GDM1 (cell line): ENCODE results near the gene PABPN1.
"Not testable (repeated sequence)": the region's sequence is repeated elsewhere in the genome, so short reads cannot be mapped to it uniquely, and the experiment has no call there.

Experiments used
- DNase-seq: peaks from one replicate; lab custom pipeline; 2025; lab: John Stamatoyannopoulos, UW

The PABPN1 gene

DNA sequence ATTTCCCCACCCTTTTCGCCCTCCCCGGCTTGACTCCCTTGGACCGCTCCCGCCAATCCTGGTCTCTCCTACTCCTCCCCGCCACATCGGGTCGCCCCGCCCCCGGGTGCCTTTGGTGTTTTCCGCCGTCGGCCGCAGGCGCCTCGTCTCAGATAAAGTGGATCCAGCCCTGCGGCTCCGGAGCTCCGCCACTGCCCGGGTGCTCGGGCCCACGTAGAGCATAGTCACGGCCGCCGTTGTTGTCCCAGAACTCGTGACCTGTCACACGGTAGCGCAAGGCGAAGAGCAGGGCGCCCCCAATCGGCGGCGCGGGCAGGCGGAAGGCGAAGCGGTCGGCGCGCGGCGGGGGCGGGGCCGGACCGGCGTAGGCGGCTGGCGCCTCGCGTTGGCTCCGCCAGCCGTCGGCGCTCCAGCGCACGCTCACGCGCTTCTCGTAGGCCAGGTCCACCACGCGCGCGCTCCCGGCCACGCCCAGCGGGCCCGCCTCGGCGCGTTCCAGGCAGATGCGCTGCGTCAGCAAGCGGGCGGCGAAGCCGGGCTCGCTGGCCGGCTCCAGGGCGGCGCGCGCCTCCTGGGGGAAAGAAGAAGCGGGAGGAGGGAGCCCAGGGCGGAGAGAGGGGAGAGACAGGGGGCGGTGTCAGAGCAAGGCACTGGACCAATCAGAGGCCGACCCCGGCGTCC lies 19.8 kb upstream of the PABPN1 start:
- DNase-seq = peak; percentile 100

DNA sequence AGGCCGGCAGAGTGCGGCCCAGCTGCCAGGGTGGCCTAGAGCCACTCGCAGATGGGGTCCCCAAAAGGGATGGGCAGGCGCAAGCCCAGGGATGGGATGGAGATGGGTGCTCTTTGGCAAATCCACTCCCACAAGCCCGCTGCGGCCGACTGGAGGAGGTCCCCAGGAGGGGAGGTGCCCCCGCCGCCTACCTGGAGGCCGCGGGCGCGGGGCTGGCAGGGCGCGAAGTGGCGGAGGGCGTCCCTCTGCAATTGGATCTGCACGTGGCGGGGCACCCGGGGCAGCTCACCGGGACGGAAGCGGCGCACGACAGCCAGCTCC lies 19.3 kb upstream of the PABPN1 start:
- no peak for DNase-seq

GRCh38 chr14:23302290-23303225 lies 18.7 kb upstream of the PABPN1 start, which contains the start of gene PPP1R3E:
TSS of gene PPP1R3E (minus strand) at chr14:23302859. CDS start at chr14:23302576, 283 bp downstream.
- DNase-seq = peak; percentile 64

DNA sequence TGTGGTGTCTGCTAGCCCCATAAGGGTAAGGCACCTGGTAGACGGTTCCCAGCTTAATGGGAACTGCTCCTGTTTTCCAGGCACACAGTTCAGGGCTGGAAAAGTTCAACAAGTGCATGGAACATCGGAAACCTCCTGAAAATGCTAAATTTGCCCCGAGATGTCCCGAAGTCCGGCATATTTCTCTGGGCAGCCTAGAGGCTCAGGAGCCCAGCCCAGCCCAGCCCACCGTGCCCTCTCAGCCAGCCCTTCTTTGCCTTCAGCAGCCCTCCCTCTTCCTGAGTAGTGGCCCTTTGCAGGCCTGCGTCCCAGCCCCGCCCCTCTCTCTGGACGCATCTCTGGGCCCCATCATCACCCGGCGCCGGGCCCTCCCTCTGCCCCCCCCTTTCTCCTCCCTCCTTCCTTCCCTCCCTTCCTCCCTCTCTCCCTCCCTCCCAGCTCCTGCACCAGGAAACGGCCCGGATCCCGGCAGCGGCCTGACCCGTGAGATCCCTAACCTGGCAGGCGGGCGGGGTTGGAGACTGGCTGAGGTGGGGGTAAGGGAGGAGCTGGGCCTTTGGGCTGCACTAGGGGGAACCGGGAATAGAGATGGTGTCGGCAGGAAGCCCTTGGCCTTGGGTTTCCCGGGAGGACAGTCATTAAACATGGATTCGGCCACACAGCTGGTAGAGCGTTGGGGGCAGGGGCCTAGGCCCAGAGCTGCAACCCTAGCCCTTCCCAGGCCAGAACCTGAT lies 14.7 kb upstream of the PABPN1 start, which contains the start of gene BCL2L2:
BCL2L2 (plus strand) TSS at position 422 of the 734 bp plus-strand sequence. CDS start 935 bp downstream, outside the sequence.
- DNase-seq = peak; percentile 78

GRCh38 chr14:23307146-23307530 lies 14.1 kb upstream of the PABPN1 start:
- no peak for DNase-seq

DNA sequence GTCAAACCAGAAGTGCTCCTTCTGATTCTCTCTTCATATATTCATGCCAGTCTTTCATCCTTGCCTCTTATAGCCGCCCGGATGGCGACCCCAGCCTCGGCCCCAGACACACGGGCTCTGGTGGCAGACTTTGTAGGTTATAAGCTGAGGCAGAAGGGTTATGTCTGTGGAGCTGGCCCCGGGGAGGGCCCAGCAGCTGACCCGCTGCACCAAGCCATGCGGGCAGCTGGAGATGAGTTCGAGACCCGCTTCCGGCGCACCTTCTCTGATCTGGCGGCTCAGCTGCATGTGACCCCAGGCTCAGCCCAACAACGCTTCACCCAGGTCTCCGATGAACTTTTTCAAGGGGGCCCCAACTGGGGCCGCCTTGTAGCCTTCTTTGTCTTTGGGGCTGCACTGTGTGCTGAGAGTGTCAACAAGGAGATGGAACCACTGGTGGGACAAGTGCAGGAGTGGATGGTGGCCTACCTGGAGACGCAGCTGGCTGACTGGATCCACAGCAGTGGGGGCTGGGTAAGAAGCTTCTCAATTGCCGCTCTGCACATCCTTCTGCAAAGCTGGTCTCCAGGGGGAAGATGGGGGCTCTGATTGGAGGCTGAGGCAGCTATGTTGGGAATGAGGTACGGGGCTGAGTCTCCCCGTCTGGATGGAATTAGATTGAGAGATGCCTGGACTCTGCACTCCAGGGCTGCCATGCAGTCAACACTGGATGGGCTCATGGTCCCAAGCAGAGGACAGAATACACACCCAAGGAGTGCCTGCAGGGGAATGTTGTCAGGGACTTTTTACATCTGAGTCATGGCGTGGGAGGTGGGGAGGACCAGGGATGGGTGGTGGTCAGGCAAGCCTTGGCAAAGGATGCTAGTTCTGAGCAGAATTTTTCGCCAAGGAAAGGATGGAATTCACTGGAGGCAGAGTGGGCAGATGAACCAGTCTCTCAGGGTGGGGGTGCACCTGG lies 13.3 kb upstream of the PABPN1 start:
- no peak for DNase-seq

GRCh38 chr14:23308721-23309445 lies 12.4 kb upstream of the PABPN1 start:
- DNase-seq = no peak

DNA sequence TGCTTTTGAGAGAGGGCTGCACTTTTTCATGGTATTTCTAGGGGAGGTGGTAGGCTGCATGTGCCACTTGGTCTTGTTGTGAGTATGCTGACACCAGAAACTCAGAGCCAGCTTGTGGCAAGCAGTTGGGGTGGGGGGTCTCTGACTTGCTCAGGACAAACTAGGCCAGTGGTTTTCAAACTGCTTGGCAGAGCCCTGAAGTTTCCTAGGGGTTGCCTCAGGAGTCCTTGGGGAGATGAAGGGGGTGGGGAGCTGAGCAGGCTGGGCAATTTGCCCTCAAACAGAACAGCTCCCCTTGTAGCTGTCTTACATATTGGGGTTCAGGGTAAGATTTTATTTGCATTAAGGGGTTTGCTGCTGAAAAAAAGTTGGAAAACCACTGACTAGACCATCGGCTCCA lies 10.7 kb upstream of the PABPN1 start:
- no peak for DNase-seq

DNA sequence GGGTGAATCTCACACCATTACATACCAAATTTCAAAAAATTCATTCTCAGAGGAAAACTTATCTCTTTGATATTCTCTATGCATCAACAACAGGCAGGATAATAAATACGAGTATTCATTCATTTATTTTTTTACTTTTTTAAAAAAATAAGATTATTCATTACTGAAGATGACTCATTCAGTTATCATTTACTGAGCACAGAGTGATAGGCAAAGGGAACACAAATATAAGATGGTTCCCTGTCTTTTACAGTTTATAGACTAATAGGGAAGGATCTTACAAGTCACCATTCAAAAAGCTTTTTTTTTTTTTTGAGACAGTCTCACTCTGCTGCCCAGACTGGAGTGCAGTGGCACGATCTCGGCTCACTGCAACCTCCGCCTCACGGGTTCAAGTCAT lies 5.0 kb upstream of the PABPN1 start:
- DNase-seq = no peak

DNA sequence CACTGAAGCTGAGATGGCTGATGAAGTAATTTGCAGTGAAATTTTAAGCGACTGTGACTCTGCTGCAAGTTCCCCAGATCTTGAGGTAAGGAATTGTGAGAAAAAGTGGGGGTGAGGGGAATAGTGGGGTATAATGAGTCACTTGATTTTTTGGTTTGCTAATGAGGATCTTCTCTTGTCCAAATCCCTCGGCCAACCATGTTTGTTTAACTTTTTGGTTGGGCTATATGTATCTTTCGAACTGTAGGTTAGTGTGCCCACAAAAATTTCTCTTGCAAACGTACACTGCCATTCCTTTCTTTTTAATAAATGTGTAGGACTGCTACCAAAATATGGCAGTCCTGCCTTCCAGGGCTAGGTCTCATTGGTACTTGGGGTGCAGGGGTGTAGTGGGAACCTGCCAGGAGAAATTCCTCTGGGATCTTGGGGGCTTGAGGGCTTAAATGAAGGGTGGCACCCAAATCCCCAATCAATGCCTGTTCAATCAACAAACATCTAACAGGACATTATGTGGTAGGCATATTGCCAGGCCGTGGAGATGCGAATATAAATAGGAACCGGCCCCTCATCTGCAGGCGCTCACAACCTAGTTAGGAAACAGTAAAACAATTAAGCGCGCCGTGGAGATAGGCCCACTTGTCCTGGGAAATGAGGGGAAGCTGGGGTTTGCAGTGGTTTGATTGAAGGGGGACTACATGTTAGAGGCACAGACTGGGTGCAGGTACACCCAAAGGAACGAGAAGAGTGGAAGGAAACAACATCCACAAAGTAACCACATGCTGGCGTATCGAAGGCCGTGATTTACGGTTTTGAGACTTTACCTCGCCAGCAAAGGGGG lies 1.3 kb upstream of the PABPN1 start:
- DNase-seq = no peak

GRCh38 chr14:23321572-23322547 lies 603 bp downstream of the PABPN1 start:
- no peak for DNase-seq

DNA sequence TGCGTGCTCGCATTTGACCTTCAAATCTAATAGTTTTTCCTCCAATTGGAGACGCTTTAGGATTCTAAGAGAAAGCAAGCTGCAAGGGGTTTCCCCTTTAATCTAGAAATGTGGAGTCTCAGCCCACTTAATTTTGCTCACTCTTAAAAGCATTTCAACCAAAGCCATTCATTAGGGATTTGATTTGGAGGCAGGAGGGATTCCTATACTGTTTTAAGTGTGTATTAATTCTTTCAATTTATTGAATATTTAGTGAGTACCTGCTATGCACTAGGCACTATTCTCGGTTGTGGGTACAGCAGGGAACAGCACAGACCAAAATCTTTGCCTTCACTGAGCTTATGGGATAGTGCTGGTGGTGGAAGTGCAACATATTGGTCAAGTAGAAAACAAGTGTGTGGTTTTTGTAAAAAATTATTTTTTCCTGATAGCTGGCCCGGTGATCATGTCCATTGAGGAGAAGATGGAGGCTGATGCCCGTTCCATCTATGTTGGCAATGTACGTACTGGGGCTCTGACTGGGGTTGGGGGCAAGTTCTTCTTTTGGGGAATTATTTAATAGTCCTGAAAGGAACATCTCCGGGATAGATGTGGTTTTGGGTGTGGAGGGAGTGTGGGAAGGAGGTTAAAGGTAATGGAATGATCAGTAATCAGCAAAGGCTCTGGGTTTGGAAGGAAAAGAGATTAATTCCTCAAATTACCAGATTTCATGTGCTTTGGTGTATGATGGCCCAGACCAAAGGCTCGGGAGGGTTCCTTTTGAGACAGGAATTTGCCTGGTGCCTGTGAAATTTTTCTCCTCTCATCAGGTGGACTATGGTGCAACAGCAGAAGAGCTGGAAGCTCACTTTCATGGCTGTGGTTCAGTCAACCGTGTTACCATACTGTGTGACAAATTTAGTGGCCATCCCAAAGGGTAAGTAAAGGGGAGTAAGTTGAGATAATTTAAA lies 1.6 kb downstream of the PABPN1 start:
- DNase-seq = no peak

DNA sequence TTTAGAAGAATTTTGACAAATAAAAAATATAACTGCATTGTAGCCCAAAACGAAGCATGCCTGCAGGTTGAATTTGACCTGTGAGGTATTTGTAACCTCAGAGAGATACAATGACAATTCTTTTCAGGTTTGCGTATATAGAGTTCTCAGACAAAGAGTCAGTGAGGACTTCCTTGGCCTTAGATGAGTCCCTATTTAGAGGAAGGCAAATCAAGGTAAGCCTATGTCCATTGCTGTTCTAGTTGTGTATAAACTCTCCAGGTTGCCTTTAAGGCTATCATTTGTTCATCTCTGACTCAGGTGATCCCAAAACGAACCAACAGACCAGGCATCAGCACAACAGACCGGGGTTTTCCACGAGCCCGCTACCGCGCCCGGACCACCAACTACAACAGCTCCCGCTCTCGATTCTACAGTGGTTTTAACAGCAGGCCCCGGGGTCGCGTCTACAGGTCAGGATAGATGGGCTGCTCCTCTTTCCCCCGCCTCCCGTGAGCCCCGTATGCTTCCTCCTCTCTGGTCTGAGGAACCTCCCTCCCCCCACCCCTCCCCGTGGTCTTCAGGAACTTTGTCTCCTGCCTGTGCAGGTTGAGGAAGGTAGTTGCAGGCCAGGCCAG lies 2.7 kb downstream of the PABPN1 start:
- DNase-seq = no peak

DNA sequence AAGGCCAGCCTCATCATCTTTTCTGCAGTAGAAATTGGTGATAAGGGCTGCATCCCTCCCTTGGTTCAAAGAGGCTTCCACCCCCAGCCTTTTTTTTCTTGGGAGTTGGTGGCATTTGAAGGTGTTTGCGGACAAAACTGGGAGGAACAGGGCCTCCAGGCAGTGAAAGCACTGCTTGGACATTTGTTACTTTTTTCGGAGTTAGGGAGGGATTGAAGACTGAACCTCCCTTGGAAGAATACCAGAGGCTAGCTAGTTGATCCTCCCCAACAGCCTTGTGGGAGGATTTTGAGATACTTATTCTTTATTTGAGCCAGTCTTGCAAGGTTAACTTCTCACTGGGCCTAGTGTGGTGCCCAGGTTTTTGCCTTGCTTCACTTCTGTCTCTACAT lies 3.2 kb downstream of the PABPN1 start:
- no peak for DNase-seq

DNA sequence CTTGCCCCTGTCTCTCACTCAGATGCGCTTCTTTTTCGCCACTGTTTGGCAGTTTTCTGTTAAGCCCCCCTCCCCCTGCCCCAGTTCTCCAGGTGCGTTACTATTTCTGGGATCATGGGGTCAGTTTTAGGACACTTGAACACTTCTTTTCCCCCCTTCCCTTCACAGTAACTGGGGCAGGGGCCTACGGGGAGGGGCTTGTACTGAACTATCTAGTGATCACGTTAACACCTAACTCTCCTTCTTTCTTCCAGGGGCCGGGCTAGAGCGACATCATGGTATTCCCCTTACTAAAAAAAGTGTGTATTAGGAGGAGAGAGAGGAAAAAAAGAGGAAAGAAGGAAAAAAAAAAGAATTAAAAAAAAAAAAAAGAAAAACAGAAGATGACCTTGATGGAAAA lies 3.7 kb downstream of the PABPN1 start:
- no peak for DNase-seq

- DNase-seq = not testable (repeated sequence)
These were observed 4.5 kb downstream of the PABPN1 start for GRCh38 chr14:23325746-23326145.
